Liver (tissue), 9 donors: ENCODE data around the gene MUL1. TPM values are rescaled to one million over a fixed set of nuclear protein-coding genes. Genes with fewer than 3 reads are reported as not detected.

Source experiments
- DNase-seq: peaks from one replicate; pipeline ENCODE4 v3.0.0-alpha.2; 2017; ENCODE audit warnings: low spot score
- H3K27ac ChIP-seq, 2 donors: one replicate each; pipeline ENCODE4 v1.7.0; 2013; ENCODE audit warnings: inconsistent platforms in 2 of 2, low read length in 2 of 2, control low read depth in 1 of 2, low read depth in 1 of 2, mild to moderate bottlenecking in 1 of 2
- H3K27me3 ChIP-seq, 4 donors: one replicate each; pipeline versions ENCODE4 v1.6.1 to v1.7.0; 2013; ENCODE audit warnings: low read length in 3 of 4, inconsistent platforms in 1 of 4, mild to moderate bottlenecking in 1 of 4, moderate library complexity in 1 of 4; ENCODE audit not compliant: control insufficient read depth in 4 of 4, insufficient read depth in 4 of 4
- H3K36me3 ChIP-seq, 4 donors: one replicate each; pipeline versions ENCODE4 v1.6.1 to v1.7.0; 2013; ENCODE audit warnings: low read length in 3 of 4, mild to moderate bottlenecking in 3 of 4, low read depth in 1 of 4, moderate library complexity in 1 of 4; ENCODE audit not compliant: control insufficient read depth in 4 of 4, insufficient read depth in 3 of 4
- H3K4me1 ChIP-seq, 4 donors: one replicate each; pipeline versions ENCODE4 v1.6.1 to v1.7.0; 2013; ENCODE audit warnings: low read length in 3 of 4, mild to moderate bottlenecking in 3 of 4, moderate library complexity in 1 of 4; ENCODE audit not compliant: control insufficient read depth in 4 of 4, insufficient read depth in 4 of 4
- H3K4me3 ChIP-seq, 3 donors: one replicate each; pipeline versions ENCODE4 v1.6.1 to v1.7.0; 2013; ENCODE audit warnings: low read length in 3 of 3, control low read depth in 1 of 3, low read depth in 1 of 3, mild to moderate bottlenecking in 1 of 3
- H3K9ac ChIP-seq, 2 donors: one replicate each; pipeline ENCODE4 v1.7.0; 2013; ENCODE audit warnings: low read length in 2 of 2, mild to moderate bottlenecking in 2 of 2, moderate library complexity in 2 of 2, control low read depth in 1 of 2, low read depth in 1 of 2
- H3K9me3 ChIP-seq, 4 donors: one replicate each; pipeline versions ENCODE4 v1.6.1 to v1.7.0; 2013; ENCODE audit warnings: low read length in 3 of 4; ENCODE audit not compliant: control insufficient read depth in 4 of 4
- FOXA1 ChIP-seq: IDR thresholded peaks from 2 replicates; pipeline ENCODE4 v1.6.1; 2016; ENCODE audit warnings: antibody characterized with exemption
- FOXA2 ChIP-seq: IDR thresholded peaks from 2 replicates; pipeline ENCODE4 v1.6.1; 2016; ENCODE audit warnings: antibody characterized with exemption
- GABPA ChIP-seq, 2 donors: IDR thresholded peaks in 1 of 2; conservative IDR thresholded peaks in 1 of 2; 2 replicates each; pipeline ENCODE4 v1.6.1; 2016; ENCODE audit warnings: antibody characterized with exemption in 2 of 2, mild to moderate bottlenecking in 1 of 2, moderate library complexity in 1 of 2
- JUND ChIP-seq, 2 donors: IDR thresholded peaks; 2 replicates each; pipeline ENCODE4 v1.6.1; 2016; ENCODE audit warnings: antibody characterized with exemption in 2 of 2
- NR2F2 ChIP-seq: IDR thresholded peaks from 2 replicates; pipeline ENCODE4 v1.6.1; 2016; ENCODE audit warnings: antibody characterized with exemption
- RXRA ChIP-seq, 2 donors: IDR thresholded peaks; 2 replicates each; pipeline ENCODE4 v1.6.1; 2017 to 2018; ENCODE audit warnings: antibody characterized with exemption in 2 of 2, mild to moderate bottlenecking in 1 of 2
- SP1 ChIP-seq: IDR thresholded peaks from 2 replicates; pipeline ENCODE4 v1.6.1; 2018; ENCODE audit warnings: antibody characterized with exemption, mild to moderate bottlenecking
- TAF1 ChIP-seq: conservative IDR thresholded peaks from 2 replicates; pipeline ENCODE4 v1.6.1; 2016; ENCODE audit warnings: antibody characterized with exemption, mild to moderate bottlenecking
- YY1 ChIP-seq: IDR thresholded peaks from 2 replicates; pipeline ENCODE4 v1.6.1; 2016; ENCODE audit warnings: antibody characterized with exemption, mild to moderate bottlenecking
- WGBS: extraction: QIAGEN DNeasy Blood & Tissue Kit; methylation state at CpG from one replicate; pipeline ENCODE4 v1.1.7; 2013; 5-methylcytosine and 5-hydroxymethylcytosine counted together
- polyA plus RNA-seq, 2 donors: library from polyadenylated mRNA; stranded (reverse) in 1 of 2; unstranded in 1 of 2; fragments of 200-250 nt in 1 of 2; fragments of >200 nt in 1 of 2; fragmentation: Nextera tagmentation in 1 of 2; extraction: Ambion mirVana in 1 of 2; gene quantifications; one replicate each; pipeline versions ENCODE4 v1.2.1 to v1.2.3, GENCODE V29; 2013 to 2015
- total RNA-seq, 2 donors: library from RNA; depleted of rRNA; stranded (reverse); fragments of >200 nt; gene quantifications; one replicate each; pipeline ENCODE4 v1.2.3, GENCODE V29; 2014
- TF ChIP-seq, protein P1 (sequence below): IDR thresholded peaks from 2 replicates; pipeline ENCODE4 v1.6.1; 2016; ENCODE audit warnings: antibody characterized with exemption, mild to moderate bottlenecking
- TF ChIP-seq, protein P2 (sequence below): IDR thresholded peaks from 2 replicates; pipeline ENCODE4 v1.6.1; 2016; ENCODE audit warnings: antibody characterized with exemption
- TF ChIP-seq, protein P3 (sequence below): IDR thresholded peaks from 2 replicates; pipeline ENCODE4 v1.6.1; 2016; ENCODE audit warnings: antibody characterized with exemption
- TF ChIP-seq, protein P4 (sequence below): IDR thresholded peaks from 2 replicates; pipeline ENCODE4 v1.6.1; 2016; ENCODE audit warnings: antibody characterized with exemption
- TF ChIP-seq, protein P5 (sequence below): fragments of 150-350 bp; IDR thresholded peaks from 2 replicates; pipeline ENCODE4 v1.5.1; 2017; ENCODE audit warnings: improper control_type of control experiment, low read depth, low read length; ENCODE audit not compliant: missing input control
- donor health status: healthy.
- donor health status: healthy.
- donor health status: healthy.
- donor health status: healthy.
- donor health status: healthy.

MUL1 gene
- total and polyA plus RNA-seq, 4 donors, result 9.5 to 19.4 (median 16.8) TPM

DNA sequence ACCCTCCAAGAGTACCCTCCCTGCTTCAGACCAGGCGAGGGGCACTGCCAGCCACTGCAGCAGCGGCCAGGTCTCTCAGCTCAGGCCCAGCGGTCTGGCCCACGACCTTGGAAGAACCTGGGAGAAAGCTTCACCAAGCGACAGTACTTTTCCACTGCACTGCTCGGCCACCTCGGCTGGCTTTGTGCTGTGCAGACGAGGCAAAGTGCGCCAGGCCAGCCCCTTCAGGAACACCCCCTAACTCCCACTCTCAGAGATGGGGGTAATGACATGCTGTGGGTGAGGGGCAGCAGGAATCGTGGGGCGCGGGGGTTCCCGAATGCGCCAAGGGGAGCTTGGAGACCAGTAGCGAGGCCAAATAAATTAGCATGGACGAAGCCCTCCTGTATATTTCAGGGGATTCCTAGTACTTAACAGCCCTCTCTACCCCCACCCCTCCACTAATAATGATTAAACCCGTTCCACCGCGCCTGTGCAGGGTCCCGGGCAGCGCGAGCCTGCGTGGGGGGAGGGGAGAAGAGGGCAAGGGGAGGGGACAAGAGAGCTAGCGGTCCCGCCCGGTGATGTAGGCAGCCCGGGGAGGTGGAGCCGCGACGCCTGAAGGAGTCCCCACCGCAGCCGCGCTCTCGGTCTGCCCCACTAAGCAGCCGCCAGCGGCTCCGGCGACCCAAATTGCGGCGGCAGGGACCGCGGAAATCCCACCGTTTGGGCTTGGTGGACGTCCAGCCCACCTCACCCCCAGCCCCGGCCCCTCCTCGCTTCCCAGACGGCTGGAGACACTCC lies 44.2 kb upstream of the MUL1 start, which contains the start of gene FAM43B:
Gene FAM43B (plus strand): TSS at position 629 of the 783 bp plus-strand sequence. CDS start 401 bp downstream, outside the sequence.
- Histone ChIP-seq H3K9me3 (no peaks in the 10 kb centered on the region), H3K4me3 (peak within 1 kb of the TSS in 1 of 3 donors; percentile 28), H3K9ac (no peak within 1 kb of the TSS), H3K4me1 (peaks cover 5 to 25% (median 9%) of the 10 kb centered on the region in 4 donors), H3K27ac (peak within 1 kb of the TSS in 1 of 2 donors; percentile 65), H3K27me3 (peaks cover 0 to 11% (median 0%) of the 10 kb centered on the region in 4 donors), H3K36me3 (no peaks in the 10 kb centered on the region)
- peak; percentile 66 for DNase-seq
- TF ChIP-seq, protein P1, sequence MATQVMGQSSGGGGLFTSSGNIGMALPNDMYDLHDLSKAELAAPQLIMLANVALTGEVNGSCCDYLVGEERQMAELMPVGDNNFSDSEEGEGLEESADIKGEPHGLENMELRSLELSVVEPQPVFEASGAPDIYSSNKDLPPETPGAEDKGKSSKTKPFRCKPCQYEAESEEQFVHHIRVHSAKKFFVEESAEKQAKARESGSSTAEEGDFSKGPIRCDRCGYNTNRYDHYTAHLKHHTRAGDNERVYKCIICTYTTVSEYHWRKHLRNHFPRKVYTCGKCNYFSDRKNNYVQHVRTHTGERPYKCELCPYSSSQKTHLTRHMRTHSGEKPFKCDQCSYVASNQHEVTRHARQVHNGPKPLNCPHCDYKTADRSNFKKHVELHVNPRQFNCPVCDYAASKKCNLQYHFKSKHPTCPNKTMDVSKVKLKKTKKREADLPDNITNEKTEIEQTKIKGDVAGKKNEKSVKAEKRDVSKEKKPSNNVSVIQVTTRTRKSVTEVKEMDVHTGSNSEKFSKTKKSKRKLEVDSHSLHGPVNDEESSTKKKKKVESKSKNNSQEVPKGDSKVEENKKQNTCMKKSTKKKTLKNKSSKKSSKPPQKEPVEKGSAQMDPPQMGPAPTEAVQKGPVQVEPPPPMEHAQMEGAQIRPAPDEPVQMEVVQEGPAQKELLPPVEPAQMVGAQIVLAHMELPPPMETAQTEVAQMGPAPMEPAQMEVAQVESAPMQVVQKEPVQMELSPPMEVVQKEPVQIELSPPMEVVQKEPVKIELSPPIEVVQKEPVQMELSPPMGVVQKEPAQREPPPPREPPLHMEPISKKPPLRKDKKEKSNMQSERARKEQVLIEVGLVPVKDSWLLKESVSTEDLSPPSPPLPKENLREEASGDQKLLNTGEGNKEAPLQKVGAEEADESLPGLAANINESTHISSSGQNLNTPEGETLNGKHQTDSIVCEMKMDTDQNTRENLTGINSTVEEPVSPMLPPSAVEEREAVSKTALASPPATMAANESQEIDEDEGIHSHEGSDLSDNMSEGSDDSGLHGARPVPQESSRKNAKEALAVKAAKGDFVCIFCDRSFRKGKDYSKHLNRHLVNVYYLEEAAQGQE, result no peak
- no peak for TF ChIP-seq RXRA (IDR thresholded peaks at IDR 0.05)
- no peak for TF ChIP-seq FOXA1
- no peak for TF ChIP-seq FOXA2
- TF ChIP-seq, protein P2, sequence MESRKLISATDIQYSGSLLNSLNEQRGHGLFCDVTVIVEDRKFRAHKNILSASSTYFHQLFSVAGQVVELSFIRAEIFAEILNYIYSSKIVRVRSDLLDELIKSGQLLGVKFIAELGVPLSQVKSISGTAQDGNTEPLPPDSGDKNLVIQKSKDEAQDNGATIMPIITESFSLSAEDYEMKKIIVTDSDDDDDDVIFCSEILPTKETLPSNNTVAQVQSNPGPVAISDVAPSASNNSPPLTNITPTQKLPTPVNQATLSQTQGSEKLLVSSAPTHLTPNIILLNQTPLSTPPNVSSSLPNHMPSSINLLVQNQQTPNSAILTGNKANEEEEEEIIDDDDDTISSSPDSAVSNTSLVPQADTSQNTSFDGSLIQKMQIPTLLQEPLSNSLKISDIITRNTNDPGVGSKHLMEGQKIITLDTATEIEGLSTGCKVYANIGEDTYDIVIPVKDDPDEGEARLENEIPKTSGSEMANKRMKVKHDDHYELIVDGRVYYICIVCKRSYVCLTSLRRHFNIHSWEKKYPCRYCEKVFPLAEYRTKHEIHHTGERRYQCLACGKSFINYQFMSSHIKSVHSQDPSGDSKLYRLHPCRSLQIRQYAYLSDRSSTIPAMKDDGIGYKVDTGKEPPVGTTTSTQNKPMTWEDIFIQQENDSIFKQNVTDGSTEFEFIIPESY, result no peak
- TF ChIP-seq, protein P3, sequence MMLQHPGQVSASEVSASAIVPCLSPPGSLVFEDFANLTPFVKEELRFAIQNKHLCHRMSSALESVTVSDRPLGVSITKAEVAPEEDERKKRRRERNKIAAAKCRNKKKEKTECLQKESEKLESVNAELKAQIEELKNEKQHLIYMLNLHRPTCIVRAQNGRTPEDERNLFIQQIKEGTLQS, result no peak
- TF ChIP-seq JUND (IDR thresholded peaks at IDR 0.05), result no peak
- TF ChIP-seq TAF1, result no peak
- TF ChIP-seq YY1, result no peak
- TF ChIP-seq, protein P4, sequence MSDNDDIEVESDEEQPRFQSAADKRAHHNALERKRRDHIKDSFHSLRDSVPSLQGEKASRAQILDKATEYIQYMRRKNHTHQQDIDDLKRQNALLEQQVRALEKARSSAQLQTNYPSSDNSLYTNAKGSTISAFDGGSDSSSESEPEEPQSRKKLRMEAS, result no peak
- TF ChIP-seq GABPA (IDR thresholded peaks at IDR 0.05 in 1 of 2, conservative IDR thresholded peaks at IDR 0.05 in 1 of 2), result no peak
- TF ChIP-seq NR2F2, result no peak
- no peak for TF ChIP-seq SP1
- TF ChIP-seq, protein P5, sequence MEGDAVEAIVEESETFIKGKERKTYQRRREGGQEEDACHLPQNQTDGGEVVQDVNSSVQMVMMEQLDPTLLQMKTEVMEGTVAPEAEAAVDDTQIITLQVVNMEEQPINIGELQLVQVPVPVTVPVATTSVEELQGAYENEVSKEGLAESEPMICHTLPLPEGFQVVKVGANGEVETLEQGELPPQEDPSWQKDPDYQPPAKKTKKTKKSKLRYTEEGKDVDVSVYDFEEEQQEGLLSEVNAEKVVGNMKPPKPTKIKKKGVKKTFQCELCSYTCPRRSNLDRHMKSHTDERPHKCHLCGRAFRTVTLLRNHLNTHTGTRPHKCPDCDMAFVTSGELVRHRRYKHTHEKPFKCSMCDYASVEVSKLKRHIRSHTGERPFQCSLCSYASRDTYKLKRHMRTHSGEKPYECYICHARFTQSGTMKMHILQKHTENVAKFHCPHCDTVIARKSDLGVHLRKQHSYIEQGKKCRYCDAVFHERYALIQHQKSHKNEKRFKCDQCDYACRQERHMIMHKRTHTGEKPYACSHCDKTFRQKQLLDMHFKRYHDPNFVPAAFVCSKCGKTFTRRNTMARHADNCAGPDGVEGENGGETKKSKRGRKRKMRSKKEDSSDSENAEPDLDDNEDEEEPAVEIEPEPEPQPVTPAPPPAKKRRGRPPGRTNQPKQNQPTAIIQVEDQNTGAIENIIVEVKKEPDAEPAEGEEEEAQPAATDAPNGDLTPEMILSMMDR, result no peak
- WGBS, result 4% methylated on average over 47 of the region's 47 CpGs
